Fibroblast of skin of abdomen (primary cell): Measurements from ENCODE around the gene HNRNPLL.
A peak's percentile ranks its signal among the peaks of the same experiment; 100 is the strongest.

Source experiments
- DNase-seq: peaks from one replicate; pipeline ENCODE4 v3.0.0-alpha.2; 2013

Gene HNRNPLL

GRCh38 chr2:38592951-38593350 lies 9.8 kb downstream of the HNRNPLL start:
- DNase-seq, result peak; percentile 65

GRCh38 chr2:38591152-38591551 lies 11.6 kb downstream of the HNRNPLL start:
- no peak for DNase-seq

- no peak for DNase-seq
Measured at GRCh38 chr2:38590053-38590452, 12.7 kb downstream of the HNRNPLL start.

- no peak for DNase-seq
Measured at GRCh38 chr2:38586931-38587330, 15.8 kb downstream of the HNRNPLL start.

- DNase-seq, result no peak
Measured at GRCh38 chr2:38584881-38585280, 17.8 kb downstream of the HNRNPLL start.

GRCh38 chr2:38583994-38584393 lies 18.7 kb downstream of the HNRNPLL start:
- DNase-seq, result no peak

GRCh38 chr2:38583524-38583923 lies 19.2 kb downstream of the HNRNPLL start:
- DNase-seq, result no peak

- peak; percentile 72 for DNase-seq
Measured at GRCh38 chr2:38581193-38582147, 21.3 kb downstream of the HNRNPLL start.

- DNase-seq, result no peak
Measured at GRCh38 chr2:38580115-38580636, 22.6 kb downstream of the HNRNPLL start.

GRCh38 chr2:38578832-38579231 lies 23.9 kb downstream of the HNRNPLL start:
- peak; percentile 9 for DNase-seq

GRCh38 chr2:38574278-38574677 lies 28.4 kb downstream of the HNRNPLL start:
- no peak for DNase-seq

GRCh38 chr2:38572167-38572566 lies 30.6 kb downstream of the HNRNPLL start:
- peak; percentile 44 for DNase-seq

- DNase-seq, result no peak
Measured at GRCh38 chr2:38571193-38571592, 31.5 kb downstream of the HNRNPLL start.

GRCh38 chr2:38568724-38569436 lies 33.8 kb downstream of the HNRNPLL start:
- DNase-seq, result no peak

- no peak for DNase-seq
Measured at GRCh38 chr2:38565333-38565732, 37.4 kb downstream of the HNRNPLL start.

- DNase-seq, result no peak
Measured at GRCh38 chr2:38561691-38562090, 41.0 kb downstream of the HNRNPLL start.

GRCh38 chr2:38560092-38560491 lies 42.6 kb downstream of the HNRNPLL start:
- no peak for DNase-seq

GRCh38 chr2:38557981-38558380 lies 44.7 kb downstream of the HNRNPLL start:
- no peak for DNase-seq

GRCh38 chr2:38557217-38557616 lies 45.5 kb downstream of the HNRNPLL start:
- DNase-seq, result no peak

- no peak for DNase-seq
Measured at GRCh38 chr2:38556006-38556801, 46.5 kb downstream of the HNRNPLL start.

GRCh38 chr2:38554973-38555595 lies 47.6 kb downstream of the HNRNPLL start:
- peak; percentile 16 for DNase-seq

- no peak for DNase-seq
Measured at GRCh38 chr2:38553554-38553953, 49.2 kb downstream of the HNRNPLL start.
